A172 (cell line): ENCODE measurements around the gene CCDC148. TPM values are rescaled to one million over a fixed set of nuclear protein-coding genes. Genes with fewer than 3 reads are reported as not detected.

Experiments
- DNase-seq: peaks from one replicate; pipeline ENCODE4 v3.0.0-alpha.2; 2015; ENCODE audit warnings: low spot score
- total RNA-seq: library from RNA; depleted of rRNA; stranded (reverse); fragments of >200 nt; shearing (Covaris generic); gene quantifications from 2 replicates; pipeline ENCODE4 v1.2.3, GENCODE V29; 2014

CCDC148 gene
- total RNA-seq, 1 experiment from 2014 or later = 0.90 TPM

GRCh38 chr2:158432117-158432516 lies 24.4 kb downstream of the CCDC148 start:
- DNase-seq = no peak

GRCh38 chr2:158414538-158414937 lies 42.0 kb downstream of the CCDC148 start:
- peak; percentile 51 for DNase-seq

GRCh38 chr2:158413581-158413980 lies 43.0 kb downstream of the CCDC148 start:
- DNase-seq = no peak

GRCh38 chr2:158412206-158412605 lies 44.3 kb downstream of the CCDC148 start:
- peak; percentile 65 for DNase-seq

- no peak for DNase-seq
Observed at GRCh38 chr2:158411748-158412147, 44.8 kb downstream of the CCDC148 start.

GRCh38 chr2:158410132-158410531 lies 46.4 kb downstream of the CCDC148 start:
- DNase-seq = no peak

GRCh38 chr2:158407031-158407430 lies 49.5 kb downstream of the CCDC148 start:
- no peak for DNase-seq

GRCh38 chr2:158405341-158405740 lies 51.2 kb downstream of the CCDC148 start:
- no peak for DNase-seq

- DNase-seq = no peak
Observed at GRCh38 chr2:158403237-158403636, 53.3 kb downstream of the CCDC148 start.

- DNase-seq = no peak
Observed at GRCh38 chr2:158402665-158403064, 53.9 kb downstream of the CCDC148 start.

GRCh38 chr2:158395166-158395565 lies 61.4 kb downstream of the CCDC148 start:
- DNase-seq = peak; percentile 38

GRCh38 chr2:158394453-158394852 lies 62.1 kb downstream of the CCDC148 start:
- peak; percentile 22 for DNase-seq

- DNase-seq = no peak
Observed at GRCh38 chr2:158393886-158394285, 62.7 kb downstream of the CCDC148 start.

- DNase-seq = no peak
Observed at GRCh38 chr2:158392687-158393086, 63.9 kb downstream of the CCDC148 start.

- peak; percentile 74 for DNase-seq
Observed at GRCh38 chr2:158391876-158392275, 64.7 kb downstream of the CCDC148 start.

- DNase-seq = no peak
Observed at GRCh38 chr2:158391361-158391760, 65.2 kb downstream of the CCDC148 start.

- DNase-seq = no peak
Observed at GRCh38 chr2:158388159-158388558, 68.4 kb downstream of the CCDC148 start.

GRCh38 chr2:158385646-158386045 lies 70.9 kb downstream of the CCDC148 start:
- no peak for DNase-seq

- DNase-seq = no peak
Observed at GRCh38 chr2:158381978-158382377, 74.6 kb downstream of the CCDC148 start.

GRCh38 chr2:158381205-158381604 lies 75.3 kb downstream of the CCDC148 start:
- no peak for DNase-seq

GRCh38 chr2:158380746-158381145 lies 75.8 kb downstream of the CCDC148 start:
- no peak for DNase-seq

GRCh38 chr2:158378926-158379325 lies 77.6 kb downstream of the CCDC148 start:
- no peak for DNase-seq

- DNase-seq = no peak
Observed at GRCh38 chr2:158366342-158366741, 90.2 kb downstream of the CCDC148 start.

- peak; percentile 83 for DNase-seq
Observed at GRCh38 chr2:158359846-158360245, 96.7 kb downstream of the CCDC148 start.

- no peak for DNase-seq
Observed at GRCh38 chr2:158357699-158358098, 98.9 kb downstream of the CCDC148 start.
